HFFc6 (cell line): Measurements from ENCODE around the gene FOXN1. TPM values are rescaled to one million over a fixed set of nuclear protein-coding genes. Genes with fewer than 3 reads are reported as not detected.

Experiments
- DNase-seq: peaks from one replicate; pipeline ENCODE4 v3.0.0-alpha.2; 2018
- H3K27ac Mint-ChIP-seq: 2 replicates; pipeline ENCODE4 v1.8.0; 2020; ENCODE audit warnings: mild to moderate bottlenecking, mixed read lengths
- H3K27me3 Mint-ChIP-seq: 2 replicates; pipeline ENCODE4 v1.8.0; 2021; ENCODE audit warnings: mild to moderate bottlenecking, moderate library complexity, mixed read lengths; ENCODE audit not compliant: insufficient read depth
- H3K36me3 Mint-ChIP-seq: 2 replicates; pipeline ENCODE4 v1.8.0; 2021; ENCODE audit warnings: low read depth, mixed read lengths
- H3K4me1 Mint-ChIP-seq: 2 replicates; pipeline ENCODE4 v1.8.0; 2020; ENCODE audit warnings: low read depth, mixed read lengths
- H3K4me3 Mint-ChIP-seq: 2 replicates; pipeline ENCODE4 v1.8.0; 2020; ENCODE audit warnings: mild to moderate bottlenecking, moderate library complexity, mixed read lengths
- H3K9me3 Mint-ChIP-seq: 2 replicates; pipeline ENCODE4 v1.8.0; 2020; ENCODE audit warnings: mild to moderate bottlenecking, mixed read lengths
- total RNA-seq, 6 experiments: library from RNA; stranded (reverse); fragmentation: NEBNext Ultra II Directional; extraction: Animal tissue kit (Norgen Biotek cat#: 25700); gene quantifications; 2 replicates in 1 of 6; 3 replicates in 5 of 6; pipeline ENCODE4 v1.2.3, GENCODE V29; 2021
- TF ChIP-seq, protein P1 (sequence below): fragments of 200-600 bp; sonication (generic); IDR thresholded peaks from 2 replicates; pipeline ENCODE4 v1.5.0; 2021; ENCODE audit warnings: antibody characterized with exemption, mild to moderate bottlenecking

The FOXN1 gene
- total RNA-seq, 6 experiments from 2014 or later, result not detected

DNA sequence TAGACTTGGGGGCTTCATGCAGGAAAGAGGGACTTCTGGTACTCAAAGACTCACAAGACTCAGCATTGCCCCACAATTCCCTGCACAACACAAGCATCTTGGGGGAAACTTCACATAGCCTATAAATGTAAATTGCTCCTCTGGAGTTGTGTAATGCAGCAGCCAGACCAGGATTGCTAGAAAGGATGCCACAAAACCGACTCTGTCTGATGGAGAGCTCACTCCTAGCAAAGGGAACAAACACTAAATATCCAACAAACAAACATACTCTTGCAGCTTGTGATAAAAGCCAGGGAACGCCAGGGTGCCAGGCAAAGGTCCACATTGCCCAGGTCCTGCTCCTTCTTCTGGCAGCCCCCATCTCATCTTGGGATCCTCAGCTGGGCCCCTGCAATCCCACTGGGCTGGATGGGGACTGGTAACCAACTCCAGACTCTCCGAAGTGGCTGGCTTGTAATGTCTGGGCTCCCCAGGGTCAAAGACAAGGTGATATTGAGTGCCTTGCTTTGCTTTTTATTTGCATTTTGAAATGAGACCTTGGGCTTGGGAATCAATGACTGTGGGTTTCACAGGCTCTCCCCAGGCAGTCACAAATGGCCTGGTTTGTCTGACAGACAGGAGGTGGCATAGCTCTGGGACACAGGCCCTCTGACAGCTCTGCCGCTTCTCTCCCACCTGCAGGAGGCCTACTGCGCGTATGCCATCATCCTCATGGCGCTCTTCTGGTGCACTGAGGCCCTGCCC is 17.4 kb upstream of the FOXN1 start:
- TF ChIP-seq, protein P1, sequence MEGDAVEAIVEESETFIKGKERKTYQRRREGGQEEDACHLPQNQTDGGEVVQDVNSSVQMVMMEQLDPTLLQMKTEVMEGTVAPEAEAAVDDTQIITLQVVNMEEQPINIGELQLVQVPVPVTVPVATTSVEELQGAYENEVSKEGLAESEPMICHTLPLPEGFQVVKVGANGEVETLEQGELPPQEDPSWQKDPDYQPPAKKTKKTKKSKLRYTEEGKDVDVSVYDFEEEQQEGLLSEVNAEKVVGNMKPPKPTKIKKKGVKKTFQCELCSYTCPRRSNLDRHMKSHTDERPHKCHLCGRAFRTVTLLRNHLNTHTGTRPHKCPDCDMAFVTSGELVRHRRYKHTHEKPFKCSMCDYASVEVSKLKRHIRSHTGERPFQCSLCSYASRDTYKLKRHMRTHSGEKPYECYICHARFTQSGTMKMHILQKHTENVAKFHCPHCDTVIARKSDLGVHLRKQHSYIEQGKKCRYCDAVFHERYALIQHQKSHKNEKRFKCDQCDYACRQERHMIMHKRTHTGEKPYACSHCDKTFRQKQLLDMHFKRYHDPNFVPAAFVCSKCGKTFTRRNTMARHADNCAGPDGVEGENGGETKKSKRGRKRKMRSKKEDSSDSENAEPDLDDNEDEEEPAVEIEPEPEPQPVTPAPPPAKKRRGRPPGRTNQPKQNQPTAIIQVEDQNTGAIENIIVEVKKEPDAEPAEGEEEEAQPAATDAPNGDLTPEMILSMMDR, result no peak
- Mint-ChIP-seq H3K36me3 (no peaks in the 10 kb centered on the region), H3K27ac (no peak overlapping the region), H3K9me3 (no peaks in the 10 kb centered on the region), H3K4me1 (peaks cover 13% of the 10 kb centered on the region), H3K27me3 (peaks cover 36% of the 10 kb centered on the region), H3K4me3 (no peak overlapping the region)
- no peak for DNase-seq

DNA sequence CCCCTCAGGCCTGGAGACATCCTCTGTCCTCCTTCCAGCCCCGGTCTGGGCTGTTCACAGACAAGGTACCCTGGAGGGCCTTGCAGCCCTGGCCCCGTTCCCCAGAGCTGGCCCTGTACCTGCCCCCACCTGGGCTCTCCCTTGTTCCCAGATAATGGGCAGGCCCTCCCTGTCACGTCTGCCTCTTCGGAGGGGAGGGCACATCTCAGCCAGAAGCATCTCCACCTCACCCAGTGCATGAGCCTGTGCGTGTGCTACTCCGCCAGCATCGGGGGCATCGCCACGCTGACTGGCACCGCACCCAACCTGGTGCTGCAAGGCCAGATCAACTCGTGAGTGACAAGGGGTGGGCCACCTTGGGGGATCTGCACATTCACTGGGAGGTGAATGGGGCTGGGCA is 14.9 kb upstream of the FOXN1 start:
- Mint-ChIP-seq H3K4me3 (no peak overlapping the region), H3K36me3 (no peaks in the 10 kb centered on the region), H3K9me3 (no peaks in the 10 kb centered on the region), H3K4me1 (peaks cover 14% of the 10 kb centered on the region), H3K27ac (no peak overlapping the region), H3K27me3 (peaks cover 31% of the 10 kb centered on the region)
- DNase-seq, result no peak
- TF ChIP-seq, protein P1, result no peak

DNA sequence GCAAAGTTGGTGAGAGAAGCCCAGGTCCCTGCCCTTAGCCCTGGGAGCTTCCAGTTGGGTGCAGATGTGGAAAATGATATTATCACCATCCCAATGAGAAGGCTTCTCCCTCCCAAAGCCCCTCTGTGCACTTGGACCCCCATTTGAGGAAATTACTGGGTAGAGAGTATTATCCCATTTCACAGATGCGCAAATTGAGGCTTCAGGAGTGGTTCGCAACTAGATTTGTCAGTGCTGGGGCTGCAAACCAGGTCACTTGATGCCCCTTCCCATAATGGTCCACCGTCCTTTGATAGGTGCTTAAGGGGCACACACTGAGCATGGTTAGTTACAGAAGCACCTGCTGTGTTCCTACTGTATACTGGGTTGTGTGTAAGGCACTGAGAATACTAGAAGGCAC is 14.3 kb upstream of the FOXN1 start:
- H3K36me3 Mint-ChIP-seq, result no peaks in the 10 kb centered on the region
- H3K4me3 Mint-ChIP-seq, result no peak overlapping the region
- DNase-seq, result no peak
- no peak overlapping the region for H3K27ac Mint-ChIP-seq
- TF ChIP-seq, protein P1, result no peak
- H3K4me1 Mint-ChIP-seq, result peaks cover 14% of the 10 kb centered on the region
- no peaks in the 10 kb centered on the region for H3K9me3 Mint-ChIP-seq
- peaks cover 33% of the 10 kb centered on the region for H3K27me3 Mint-ChIP-seq

DNA sequence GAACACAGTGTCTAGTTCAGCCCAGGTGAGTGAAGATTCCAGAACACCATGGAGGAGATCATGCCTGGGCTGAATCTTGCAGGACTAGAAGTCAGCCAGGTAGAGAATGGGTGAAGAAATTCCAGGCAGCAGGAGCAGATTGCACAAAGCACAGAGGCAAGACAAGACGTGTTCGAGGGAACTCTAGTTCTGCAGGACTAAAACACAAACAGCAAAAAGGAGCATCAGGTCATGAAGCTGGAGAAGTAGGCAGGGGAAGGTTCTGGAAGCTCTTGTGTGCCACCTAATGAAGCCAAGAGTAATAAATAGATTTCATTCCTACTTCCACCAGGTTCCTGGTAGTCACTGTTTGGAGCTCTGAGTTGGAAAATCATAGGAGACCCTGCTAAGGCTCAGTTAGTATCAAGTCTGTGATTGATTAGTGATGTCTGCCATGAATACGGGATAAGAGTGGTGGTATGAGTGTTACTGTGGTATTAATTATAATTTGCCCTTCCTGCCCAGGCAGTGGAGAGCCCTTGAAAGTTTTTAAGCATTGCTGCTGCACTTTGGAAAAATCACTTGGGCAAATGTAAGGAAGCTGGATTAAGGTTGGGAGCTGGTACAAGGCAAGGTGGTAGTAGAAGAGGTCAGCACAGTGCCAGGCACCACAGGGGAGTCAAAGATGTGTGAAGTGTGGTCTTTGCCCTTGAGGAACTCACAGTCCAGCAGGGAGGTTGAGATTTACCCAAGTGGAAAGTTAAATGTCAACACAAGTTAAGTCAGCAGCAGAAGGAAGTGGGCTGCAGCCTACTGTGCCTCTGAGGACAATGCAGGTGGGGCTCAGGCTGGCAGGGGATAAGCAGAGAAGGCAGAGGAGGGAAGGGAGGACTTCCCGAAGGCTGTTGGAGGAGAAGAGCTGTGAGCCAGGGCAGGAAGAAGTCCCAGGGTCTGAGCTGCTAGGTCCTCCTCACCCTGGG is 13.5 kb upstream of the FOXN1 start:
- Mint-ChIP-seq H3K4me3 (no peak overlapping the region), H3K9me3 (no peaks in the 10 kb centered on the region), H3K4me1 (peaks cover 14% of the 10 kb centered on the region), H3K27ac (no peak overlapping the region), H3K27me3 (peaks cover 30% of the 10 kb centered on the region), H3K36me3 (no peaks in the 10 kb centered on the region)
- DNase-seq, result peak; percentile 3
- TF ChIP-seq, protein P1, result no peak

DNA sequence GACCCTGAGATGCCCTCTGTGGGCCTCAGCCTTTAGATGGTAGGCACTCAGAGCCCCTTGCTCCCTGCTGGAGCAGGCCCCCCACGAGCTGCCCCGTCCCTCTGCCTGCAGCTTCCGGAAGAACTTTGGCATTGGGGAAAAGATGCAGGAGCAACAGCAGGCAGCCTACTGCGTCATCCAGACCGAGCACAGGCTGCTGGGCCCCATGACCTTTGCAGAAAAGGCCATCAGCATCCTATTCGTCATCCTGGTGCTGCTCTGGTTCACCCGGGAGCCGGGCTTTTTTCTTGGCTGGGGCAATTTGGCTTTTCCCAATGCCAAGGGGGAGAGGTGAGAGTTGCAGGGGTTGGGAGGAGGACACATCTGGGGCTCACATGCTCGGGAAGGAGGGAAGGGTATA is 12.7 kb upstream of the FOXN1 start:
- TF ChIP-seq, protein P1, result no peak
- Mint-ChIP-seq H3K27me3 (peaks cover 33% of the 10 kb centered on the region), H3K4me1 (peaks cover 14% of the 10 kb centered on the region), H3K9me3 (no peaks in the 10 kb centered on the region), H3K27ac (no peak overlapping the region), H3K4me3 (no peak overlapping the region), H3K36me3 (no peaks in the 10 kb centered on the region)
- DNase-seq, result peak; percentile 27
